HPDE6-E6E7 (cell line): Measurements from ENCODE around the gene ZNF865.
"Not testable (repeated sequence)": the region's sequence is repeated elsewhere in the genome, so short reads cannot be mapped to it uniquely, and the experiment has no call there.

Experiments used
- DNase-seq: peaks from one replicate; pipeline ENCODE4 v3.0.0; 2011; ENCODE audit warnings: missing footprints; ENCODE audit errors: extremely low spot score

ZNF865 gene

DNA sequence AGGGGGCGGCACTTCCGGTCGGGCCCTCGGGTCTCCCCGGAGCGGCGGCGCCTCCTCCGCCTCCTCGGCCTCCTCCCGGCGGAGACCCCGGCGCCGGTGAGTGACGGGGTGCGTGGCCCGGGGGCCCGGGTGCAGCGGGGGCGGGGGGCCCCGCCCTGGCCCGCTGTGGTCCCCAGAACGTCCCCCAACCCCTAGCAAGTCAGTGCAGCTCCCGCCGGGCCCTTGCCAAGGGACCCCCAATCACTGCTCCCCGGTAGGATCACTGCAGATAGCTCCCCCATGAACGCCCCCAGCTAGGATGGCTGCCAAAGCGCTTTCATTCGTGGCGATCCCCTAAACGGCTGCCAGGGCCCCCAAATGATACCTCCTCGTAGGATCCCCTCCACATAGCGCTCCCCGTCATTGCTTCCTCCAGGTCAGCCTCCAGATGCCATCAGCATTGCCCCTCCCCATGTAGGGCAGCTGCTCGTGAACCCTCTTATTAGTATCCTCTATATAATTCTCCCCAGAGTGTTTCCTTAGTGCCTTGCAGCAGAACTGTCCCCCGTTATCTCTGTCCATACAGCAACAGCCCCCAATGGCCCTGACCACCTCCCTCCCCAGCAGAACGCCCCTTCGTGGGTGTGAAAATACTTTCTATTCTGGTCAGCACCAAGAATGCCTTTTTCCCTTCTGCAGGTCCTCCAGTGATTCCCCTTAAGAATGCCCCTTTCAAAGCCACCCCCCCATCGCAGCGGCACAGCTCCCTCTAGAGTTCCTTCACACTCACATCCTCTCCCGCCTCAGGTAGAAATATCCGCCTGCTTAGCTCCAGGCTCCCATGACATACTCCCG lies at the start of gene ZNF865:
TSS of gene ZNF865 (plus strand) at position 11 of the 834 bp plus-strand sequence. CDS start 7,972 bp downstream, outside the sequence.
- peak; percentile 72 for DNase-seq

DNA sequence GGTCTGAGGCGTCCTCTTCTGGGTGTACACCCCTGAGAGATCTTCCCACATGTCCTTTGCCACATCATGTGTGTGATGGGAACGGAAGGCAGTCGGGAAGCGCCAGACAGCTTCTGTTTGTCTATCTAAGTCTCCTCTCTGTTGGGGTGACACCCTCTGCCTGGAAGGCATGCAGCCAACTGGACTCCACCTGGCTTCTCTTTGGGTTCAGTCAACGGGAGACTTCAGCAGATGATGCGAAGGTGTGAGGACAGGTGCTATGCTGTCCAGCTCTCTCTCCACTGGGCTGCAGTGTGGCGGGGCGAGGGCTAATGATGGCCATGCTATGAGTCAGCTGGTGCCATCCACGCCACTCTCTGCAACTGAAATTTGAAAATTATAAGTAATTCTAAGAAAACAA lies 45.8 kb upstream of the ZNF865 start:
- no peak for DNase-seq

DNA sequence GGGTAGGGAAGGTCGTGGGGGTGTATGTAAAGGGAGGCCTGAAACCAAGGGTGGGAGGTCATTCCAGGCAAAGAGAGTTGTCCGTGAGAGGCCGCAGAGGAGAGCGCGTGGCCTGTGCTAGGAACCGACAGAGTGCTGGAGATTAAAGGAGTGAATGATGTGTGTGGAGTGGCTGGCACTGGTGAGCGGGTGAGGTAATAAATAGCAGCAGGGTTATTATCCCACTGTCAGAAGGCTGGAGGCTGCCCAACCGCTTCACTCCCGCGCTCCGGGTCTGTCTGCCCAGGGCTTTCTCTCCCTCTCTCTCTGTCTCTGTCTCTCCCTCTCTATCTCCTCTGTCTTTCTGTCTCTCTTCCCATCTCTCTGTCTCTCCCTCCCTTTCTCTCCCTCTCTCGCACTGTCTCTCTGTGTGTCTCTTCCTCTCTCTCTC lies 42.2 kb upstream of the ZNF865 start:
- no peak for DNase-seq

DNA sequence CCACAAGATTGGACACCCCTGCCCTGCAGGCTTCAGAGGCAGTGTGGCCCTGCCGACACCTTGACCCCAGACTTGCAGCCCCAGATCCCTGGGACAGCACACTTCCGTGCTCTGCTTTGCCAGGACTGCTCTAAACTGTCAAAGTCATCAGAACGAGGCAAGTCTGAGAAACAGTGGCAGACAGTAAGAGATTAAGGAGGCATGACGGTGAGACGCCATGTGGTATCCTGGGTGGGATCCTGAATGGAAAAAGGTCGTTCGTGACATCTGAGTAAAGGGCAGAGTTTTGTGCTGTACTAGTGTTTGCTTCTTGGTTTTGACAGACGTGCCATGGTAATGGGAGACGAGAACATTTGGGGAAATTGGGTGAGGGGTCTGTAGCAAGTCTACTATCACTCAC lies 38.6 kb upstream of the ZNF865 start:
- no peak for DNase-seq

DNA sequence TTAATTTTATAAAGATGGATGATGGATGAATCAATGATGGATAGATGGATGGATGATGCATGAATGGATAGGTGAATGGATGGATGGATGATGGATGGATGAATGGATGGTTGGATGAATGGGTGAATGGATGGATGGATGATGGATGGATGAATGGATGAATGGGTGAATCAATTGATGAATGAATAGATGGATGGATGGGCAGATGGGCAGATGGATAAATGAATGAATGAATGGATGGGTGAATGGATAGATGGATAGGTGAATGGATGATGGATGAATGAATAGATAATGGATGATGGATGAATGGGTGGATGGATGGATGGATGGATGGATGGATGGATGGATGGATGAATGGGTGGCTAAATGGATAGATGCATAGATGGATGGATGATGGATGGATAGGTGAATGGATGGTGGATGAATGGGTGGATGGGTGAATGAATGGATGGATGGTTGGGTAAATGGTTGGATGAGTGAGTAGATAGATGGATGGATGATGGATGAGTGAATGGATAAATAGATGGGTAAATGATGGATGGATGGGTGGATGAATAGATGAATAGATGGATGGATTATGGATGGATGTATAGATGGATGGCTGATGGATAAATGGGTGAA lies 37.6 kb upstream of the ZNF865 start:
- no peak for DNase-seq

DNA sequence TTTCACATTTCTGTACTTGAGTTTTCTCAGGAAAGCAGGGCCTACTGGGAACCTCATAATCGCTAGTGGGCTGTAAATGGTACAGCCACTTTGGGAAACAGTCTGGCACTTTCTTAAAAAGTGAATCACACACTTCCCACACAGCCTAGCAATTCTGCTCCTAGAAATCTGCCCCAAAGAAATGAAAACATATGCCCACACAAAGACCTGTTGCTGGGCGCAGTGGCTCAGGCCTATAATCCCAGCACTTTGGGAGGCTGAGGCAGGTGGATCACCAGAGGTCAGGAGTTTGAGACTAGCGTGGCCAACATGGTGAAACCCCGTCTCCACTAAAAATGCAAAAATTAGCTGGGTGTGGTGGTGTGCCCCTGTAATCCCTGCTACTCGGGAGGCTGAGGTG lies 36.0 kb upstream of the ZNF865 start:
- DNase-seq = not testable (repeated sequence)

DNA sequence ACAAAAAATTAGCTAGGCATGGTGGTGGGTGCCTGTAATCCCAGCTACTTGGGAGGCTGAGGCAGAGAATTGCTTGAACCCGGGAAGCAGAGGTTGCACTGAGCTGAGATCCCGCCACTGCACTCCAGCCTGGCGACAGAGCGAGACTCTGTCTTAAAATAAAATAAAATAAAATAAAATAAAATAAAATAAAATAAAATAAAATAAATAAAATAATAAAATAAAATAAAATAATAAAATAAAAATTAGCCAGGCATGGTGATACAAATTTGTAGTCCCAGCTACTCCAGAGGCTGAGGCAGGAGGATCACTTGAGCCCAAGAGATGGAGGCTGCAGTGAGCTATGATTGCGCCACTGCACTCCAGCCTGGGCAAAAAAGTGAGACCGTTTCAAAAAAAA lies 31.5 kb upstream of the ZNF865 start:
- DNase-seq = not testable (repeated sequence)

DNA sequence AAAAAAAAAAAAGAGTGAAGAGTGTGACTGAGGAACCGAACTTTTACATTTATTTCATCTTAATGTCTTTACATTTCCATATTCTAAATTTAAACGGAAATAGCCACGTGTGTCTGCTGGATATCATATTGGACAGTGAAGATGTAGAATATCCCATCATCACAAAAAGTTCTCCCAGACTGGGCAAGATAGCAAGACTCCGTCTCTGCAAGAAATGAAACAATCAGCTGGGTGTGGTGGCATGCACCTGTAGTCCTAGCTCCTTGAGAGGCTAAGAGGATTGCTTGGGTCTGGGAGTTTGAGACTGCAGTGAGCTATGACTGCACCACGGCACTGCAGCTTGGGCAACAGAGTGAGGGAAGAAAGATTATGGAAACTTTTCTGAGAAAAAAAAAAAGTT lies 28.7 kb upstream of the ZNF865 start:
- DNase-seq = no peak

DNA sequence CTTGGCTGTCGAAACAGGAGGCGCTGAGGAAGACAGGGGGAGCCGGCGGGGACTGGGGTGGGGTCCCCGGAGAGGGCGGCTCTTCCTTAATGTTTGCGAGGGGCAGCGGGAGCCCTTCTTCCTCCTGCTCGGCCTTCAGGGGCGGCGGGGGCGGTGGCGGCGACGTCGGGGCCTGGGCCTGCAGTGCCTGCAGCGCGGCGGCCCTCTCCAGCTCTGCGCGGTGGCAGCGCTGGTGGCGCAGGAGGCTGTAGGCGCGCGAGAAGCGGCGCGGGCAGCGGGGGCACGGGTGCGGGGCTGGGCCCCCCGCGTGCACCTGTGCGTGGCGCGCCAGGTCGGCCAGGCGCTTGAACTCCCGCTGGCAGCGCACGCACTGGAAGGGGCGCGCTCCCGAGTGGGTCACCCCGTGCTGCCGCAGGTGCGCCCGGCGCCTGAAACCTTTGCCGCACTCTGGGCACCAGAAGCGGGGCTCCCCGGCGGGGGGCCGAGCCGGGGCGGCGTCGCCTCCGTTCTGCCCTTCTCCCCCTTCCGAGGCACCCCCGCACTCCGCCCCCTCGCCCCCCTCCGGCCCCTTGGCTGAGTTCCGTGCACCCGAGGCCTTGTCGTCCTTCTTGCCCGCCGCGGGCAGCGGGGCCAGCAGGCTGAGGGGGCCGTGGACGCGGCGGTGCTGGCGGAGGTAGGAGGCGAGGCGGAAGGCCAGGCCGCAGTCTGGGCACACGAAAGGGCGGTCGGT lies 27.3 kb upstream of the ZNF865 start:
- DNase-seq = no peak

DNA sequence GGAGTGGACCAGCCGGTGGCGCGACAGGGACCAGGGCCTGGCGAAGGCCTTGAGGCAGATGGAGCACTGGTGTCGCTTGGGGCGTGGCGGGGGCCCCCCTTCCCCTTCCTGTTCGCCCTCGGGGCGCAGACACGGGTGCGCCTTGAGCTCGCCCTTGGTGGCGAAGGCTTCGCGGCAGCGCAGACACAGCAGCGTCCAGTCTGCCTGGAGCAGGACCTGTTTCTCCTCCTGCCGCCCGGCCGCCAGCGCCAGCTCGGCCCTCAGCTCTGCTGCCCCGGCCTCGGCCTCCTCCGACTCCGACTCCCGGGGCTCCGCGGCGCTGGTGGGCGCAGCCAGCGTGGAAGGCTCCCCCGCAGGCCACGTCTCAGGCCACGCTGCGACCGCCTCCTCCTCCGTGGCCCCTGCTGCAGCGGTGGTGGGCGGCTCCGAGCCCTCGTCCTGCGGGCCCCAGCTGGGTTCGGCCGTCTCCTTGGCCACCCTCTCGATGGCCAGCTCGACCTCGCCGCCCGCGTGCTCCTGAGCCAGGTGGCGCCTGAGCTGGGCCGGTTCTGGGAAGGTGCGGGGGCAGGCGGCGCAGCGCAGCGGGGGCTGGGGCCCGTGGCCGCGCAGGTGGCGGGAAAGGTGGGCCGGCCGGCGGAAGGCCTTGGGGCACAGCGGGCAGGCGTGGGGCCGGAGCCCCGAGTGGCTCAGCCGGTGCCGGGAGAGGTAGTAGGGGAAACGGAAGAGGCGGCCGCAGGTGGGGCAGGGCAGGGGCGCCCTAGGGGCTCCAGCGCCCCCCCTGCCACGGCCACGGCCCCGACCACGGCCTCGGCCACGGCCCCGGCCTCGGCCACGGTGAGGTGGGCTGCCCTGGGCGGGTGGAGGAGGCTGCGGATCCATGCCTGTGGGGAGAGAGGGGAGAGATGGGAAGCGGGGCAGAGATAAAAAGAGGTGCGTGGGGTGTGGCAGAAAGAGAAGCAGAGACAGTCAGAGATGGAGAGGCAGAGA lies 26.4 kb upstream of the ZNF865 start:
- DNase-seq = no peak

DNA sequence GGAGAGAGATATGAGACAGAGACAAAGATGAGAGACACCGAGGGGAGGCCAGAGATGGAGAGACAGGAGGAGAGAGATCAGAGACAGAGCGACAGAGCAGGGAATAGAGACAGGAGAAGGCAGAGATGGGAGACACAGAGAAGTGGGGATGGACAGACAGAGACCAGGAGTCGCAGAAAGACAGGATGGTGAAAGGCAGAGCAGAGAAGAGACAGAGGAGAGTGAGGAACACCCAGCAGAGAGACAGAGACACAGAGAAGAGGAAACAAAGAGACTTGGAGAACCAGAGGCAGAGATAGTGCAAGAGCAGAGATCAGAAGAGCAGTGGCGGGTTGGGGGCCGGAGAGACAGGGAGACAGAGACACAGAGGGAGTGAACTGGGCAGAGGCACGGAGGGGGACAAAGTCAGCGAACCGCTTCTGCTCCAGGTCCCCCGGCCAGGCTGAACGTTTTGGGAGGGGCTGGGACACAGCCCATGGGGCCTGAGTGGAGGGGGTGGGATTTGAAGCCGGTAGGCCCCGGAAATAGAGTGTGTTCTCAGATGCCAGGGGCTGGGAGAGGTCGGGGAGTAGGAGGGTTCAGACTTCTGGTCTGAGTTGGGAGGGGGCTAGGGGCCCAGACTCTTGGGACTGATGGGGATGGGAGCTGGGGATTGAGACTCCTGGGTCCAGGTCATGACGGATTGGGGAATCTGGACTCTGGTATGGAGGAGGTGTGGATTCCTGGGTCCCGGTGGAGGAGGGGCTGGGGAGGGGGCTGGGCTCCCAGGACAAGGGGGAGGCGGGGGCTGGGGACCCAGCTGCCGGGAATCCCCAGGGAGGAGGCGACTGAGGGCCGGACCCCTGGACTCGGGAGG lies 25.5 kb upstream of the ZNF865 start:
- no peak for DNase-seq

DNA sequence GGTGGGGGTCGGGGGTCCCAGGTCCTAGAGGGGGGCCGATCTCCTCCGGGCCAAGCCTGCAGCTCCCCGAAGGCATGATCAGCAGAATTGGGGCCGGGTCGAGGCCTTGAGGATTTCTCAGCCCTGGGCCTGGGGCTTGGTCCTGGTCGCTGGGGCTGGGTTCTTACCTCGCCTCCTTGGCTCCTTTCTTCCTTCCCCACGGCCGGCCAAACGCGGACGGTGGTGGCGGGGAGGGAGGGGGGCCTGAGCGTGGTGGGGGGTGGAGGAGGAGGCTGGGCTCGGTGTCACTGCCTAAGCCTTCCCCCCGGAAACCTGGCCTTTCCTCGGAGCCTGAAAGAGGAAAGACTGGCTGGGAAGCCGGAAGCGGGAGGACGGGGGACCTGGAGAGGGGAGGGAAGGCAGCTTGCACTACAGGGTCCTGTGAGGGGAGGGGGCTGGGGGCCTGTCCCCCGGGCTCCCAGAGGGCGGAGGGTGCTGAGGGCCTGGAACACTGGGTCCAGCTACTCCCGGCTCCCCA lies 24.8 kb upstream of the ZNF865 start, which contains the start of gene ZNF579:
TSS of gene ZNF579 (minus strand) at position 221 of the 517 bp plus-strand sequence. CDS start 1,209 bp downstream, outside the sequence.
- DNase-seq = peak; percentile 73

DNA sequence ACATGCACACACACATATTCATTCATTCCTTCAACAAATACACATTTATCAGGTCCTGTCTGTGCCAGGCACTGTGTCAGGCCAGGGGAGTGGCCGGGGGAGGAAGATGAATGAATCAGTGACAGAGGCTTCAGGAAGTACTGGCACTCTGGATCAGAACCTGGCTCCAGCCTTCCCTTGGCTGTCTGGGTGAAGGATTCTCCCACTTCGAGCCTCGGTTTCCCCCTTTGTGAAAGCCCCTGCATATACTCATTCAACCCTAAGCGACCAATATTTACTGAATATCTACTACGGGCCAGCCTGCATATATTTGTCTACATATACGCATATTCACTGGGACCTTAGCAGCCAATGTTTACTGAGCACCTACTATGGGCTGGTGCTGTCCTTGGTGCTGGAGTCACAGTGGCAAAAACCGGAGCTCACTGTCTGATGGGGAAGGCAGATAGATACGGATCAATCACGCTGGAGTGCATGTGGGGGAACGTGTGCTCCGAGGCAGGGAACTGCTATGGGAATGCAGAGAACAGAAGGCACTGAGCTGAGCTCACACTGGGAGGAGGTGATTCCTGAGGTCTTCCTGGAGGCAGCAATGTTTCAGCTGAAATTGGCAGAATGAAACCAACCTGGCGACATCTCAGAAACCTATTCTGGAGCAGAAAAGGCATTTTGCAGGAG lies 24.2 kb upstream of the ZNF865 start:
- no peak for DNase-seq

DNA sequence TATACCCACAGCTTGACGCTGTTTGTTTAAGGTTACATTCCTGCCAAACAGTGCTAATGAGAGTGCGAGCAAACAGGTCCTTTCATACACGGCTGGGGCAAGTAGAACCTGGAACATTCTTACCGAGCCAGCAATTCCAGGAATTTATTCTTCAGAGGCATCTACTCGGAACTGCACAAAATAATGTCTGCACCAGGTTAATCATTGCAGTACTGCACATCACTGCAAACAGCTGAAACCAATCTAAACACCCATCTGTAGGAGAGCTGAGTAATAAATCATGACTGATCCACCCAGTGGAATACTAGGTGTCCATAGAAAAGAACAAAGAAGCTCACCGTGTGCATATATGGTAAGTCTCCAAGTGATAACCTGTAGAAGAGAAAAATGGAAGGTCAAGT lies 23.6 kb upstream of the ZNF865 start:
- DNase-seq = no peak

DNA sequence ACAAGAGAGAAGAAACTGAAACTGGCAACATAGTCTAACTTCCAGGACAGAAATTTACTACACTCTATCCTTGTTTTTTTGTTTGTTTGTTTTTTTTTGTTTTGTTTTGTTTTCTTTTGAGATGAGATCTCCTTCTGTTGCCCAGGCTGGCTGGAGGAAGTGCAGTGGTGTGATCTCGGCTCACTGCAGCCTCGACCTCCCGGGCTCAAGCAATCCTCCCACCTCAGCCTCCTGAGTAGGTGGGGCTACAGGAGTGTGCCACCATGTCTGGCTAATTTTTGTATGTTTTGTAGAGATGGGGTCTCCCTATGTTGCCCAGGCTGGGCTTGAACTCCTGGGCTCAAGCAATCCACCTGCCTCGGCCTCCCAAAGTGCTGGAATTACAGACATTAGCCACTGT lies 23.2 kb upstream of the ZNF865 start:
- DNase-seq = not testable (repeated sequence)

DNA sequence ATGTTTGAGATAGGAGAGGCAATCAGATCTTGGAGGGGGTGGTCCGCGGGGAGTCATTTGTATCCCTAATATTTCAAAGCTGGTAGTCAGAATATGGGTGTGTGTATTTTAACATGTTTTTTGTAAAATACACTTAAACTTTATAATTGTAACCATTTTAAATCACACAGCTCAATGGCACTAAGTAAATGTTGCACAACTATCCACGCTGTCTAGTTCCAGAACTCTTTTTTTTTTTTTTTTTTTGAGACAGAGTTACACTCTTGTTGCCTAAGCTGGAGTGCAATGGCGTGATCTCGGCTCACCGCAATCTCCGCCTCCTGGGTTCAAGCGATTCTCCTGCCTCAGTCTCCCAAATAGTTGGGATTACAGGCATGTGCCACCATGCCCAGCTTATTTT lies 21.6 kb upstream of the ZNF865 start:
- not testable (repeated sequence) for DNase-seq

DNA sequence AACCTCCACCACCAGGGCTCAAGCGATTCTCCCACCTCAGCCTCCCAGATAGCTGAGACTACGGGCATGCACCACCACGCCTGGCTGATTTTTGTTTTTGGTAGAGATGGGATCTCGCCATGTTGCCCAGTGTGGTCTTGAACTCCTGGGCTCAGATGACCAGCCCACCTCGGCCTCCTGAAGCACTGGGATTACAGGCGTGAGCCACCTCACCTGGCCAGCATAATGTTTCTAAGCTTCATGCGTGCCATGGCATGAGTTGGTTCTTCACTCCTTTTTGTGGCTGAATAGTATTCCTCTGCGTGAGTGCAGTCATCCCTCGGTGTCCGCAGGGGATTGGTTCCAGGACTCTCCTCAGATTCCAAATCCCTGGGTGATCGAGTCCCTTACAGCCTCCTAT lies 20.6 kb upstream of the ZNF865 start:
- DNase-seq = no peak

DNA sequence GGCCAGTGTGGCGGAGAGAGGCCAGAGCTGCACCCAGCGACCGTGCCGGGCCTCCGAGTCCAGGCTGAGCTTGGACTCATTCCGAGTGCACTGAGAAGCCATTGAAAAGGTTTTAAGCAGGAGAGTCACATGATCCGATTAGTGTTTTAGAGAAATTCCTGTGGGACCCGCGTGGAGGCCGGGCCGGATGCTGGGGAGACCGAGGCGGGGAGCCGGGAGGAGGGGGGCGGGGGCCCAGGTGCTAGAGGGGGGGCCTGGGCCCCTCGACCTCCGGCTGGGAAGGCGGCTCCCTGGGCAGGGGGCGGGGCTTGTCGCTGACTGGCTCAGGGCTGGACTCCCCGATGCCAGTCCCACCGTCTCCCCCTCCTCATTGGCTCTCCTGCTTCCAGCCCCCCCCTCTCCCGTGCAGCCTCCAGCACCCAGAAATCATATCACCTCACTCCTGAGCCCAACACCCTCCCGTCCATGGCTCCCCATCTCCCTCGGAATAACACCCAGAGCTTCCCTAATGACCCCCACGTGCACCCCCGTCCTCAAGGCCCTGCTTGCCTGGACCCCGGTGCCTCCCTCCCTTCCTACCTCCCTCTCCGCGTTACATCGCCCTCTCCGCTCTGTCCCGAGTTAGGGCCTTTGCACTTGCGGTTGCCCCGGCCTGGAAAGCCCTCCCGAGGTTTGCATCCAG lies 19.6 kb upstream of the ZNF865 start:
- DNase-seq = no peak
